Lung microvascular endothelial cell (primary cell): Measurements from ENCODE around the gene SECTM1. TPM values are rescaled to one million over a fixed set of nuclear protein-coding genes. Genes with fewer than 3 reads are reported as not detected.
A peak's percentile ranks its signal among the peaks of the same experiment; 100 is the strongest.

Source experiments
- DNase-seq, 2 donors: peaks; one replicate each; pipeline versions ENCODE4 v3.0.0 to v3.0.0-alpha.2; 2010; ENCODE audit warnings: low read depth in 2 of 2
- total RNA-seq: library from RNA; depleted of rRNA; stranded (reverse); fragments of >200 nt; gene quantifications from 2 replicates; pipeline ENCODE4 v1.2.1, GENCODE V29; 2014

The SECTM1 gene
- total RNA-seq, 1 donor from 2014 or later: 1.8 TPM

DNA sequence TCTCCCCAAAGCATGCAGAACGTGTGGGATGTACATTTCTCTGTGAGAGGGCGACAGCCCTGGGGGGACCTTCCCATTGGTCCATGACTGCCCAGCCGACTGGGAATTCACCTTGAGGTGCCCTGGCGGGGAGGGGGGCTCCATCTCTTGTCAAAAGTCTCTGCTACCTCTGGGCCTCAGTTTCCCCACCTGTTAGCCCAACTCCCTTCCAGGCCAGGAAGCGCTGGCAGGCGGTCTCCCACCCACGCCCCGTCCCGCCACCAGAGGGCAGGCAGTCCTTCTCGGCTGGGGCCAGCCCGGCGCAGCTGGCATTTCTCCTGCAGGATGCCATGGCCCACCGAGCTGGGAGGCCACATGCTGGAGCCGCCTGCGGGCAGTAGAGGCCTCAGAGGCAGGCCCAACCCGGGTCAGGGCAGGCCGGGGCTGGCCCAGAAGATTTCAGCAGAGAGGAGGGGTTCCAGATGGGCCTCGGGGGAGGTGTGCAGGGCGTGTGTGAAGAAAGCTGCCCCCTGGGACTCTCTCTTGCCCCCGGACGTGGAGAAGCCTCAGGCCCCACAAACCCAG lies 32.8 kb downstream of the SECTM1 start:
- peak; percentile 61 to 79 for DNase-seq

GRCh38 chr17:82300228-82300627 lies 33.3 kb downstream of the SECTM1 start:
- DNase-seq: no peak

DNA sequence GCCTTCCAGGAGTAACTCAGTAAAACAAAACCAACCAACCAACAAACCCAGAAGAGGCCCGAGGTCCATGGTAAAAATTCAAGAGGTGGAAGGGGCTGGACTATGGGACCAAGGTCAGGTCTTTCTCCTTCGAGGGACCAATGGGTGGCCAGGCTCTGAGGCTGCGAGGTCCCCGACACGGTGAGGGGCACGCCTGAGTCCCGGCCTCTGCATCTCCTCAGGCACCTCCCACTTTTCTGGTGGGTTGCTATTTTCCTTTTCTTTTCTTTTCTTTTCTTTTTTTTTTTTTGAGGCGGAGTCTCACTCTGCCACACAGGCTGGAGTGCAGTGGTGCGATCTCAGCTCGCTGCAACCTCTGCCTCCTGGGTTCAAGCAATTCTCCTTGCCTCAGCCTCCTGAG lies 34.1 kb downstream of the SECTM1 start:
- DNase-seq: no peak

GRCh38 chr17:82298538-82299421 lies 34.8 kb downstream of the SECTM1 start:
- DNase-seq: no peak

- DNase-seq: peak; percentile 93 to 94
These were observed 35.6 kb downstream of the SECTM1 start for GRCh38 chr17:82297714-82298537.

- peak; percentile 91 to 94 for DNase-seq
These were observed 36.3 kb downstream of the SECTM1 start for GRCh38 chr17:82297280-82297713.

- no peak for DNase-seq
These were observed 36.9 kb downstream of the SECTM1 start for GRCh38 chr17:82296511-82297279.

DNA sequence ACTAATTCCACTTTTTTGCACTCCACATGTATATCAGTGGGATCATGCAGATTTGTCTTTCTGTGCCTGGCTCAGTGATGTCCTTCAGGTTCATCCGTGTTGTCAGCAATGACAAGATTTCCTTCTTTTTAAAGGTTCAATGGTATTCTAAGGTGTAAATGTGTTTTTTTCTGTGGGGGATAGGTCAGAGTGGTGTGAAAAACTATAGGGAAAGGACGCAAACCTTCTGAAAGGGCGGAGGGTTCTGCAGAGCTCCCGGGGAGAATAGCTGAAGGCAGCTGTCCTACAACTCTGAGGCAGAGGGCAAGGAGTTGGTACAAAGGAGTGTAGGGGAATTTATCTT lies 38.1 kb downstream of the SECTM1 start:
- DNase-seq: no peak

GRCh38 chr17:82294064-82294773 lies 39.3 kb downstream of the SECTM1 start:
- DNase-seq: peak in 1 of 2 donors; percentile 26

GRCh38 chr17:82292251-82293154 lies 41.1 kb downstream of the SECTM1 start:
- peak; percentile 98 to 99 for DNase-seq

DNA sequence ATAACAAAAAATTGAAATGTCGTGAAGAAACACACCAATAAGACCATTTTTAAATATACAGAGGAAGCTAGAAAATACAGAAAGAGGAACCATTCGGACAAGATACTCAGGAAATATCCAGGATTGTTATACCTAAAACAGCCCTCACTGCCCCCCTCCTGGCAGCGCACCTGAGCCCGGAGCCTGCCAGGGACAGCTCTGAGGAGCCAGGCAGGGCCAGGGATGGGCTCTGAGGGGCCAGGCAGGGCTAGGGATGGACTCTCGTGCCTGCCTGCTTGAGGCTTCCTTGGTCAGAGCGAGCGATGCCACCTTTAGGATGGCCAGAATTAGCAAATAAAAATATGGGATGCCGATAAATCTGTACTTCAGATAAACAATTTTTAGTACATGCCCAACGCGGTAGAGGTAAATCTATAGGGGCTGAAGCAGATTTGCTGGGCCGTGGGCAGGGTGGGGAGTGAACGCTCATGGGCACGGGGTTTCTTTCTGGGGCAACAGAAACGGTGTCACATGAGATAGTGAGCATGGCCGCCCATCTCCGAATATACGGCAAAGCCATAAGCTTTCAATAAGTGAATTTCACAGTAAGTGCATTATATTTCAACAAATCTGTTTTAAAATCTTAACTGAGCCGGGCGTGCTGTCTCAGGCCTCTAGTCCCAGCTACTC lies 41.9 kb downstream of the SECTM1 start:
- DNase-seq: no peak

DNA sequence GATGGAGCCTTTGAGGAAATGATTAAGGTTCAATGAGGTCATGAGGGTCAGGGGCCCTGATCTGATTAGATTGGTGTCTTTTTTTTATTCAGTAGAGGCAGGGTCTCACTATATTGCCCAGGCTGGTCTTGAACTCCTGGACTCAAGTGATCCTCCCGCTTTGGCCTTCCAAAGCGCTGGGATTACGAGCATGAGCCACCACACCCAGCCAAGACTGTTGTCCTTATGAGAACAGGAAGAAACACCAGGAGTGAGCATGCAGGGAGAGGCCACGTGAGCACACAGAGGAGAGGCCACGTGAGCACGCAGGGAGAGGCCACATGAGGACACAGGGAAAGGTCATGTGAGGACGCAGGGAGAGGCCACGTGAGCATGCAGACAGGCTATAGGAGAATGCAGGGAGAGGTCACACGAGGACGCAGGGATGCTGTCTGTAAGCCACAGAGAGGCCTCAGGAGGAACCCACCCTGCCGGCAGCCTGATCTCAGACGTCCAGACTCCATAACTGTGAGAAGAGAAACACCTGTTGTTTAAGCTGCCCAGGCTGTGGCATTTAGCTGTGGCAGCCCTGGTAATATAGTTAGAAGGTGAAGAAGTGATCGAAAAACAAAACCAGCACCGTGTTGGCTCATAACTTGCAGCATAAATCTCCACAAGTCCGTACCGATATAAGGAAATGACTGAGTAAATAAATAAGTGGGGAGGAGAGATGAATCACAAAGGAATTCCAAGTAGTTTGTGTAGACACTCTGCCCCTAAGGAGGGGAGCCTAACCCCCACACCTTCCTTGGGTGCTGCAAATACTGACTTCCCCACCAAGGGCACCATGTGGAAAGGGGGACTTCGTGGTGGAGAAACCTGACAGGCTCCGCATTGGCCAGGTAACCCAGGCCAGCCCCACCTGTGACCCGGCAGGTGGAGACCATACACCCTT lies 45.4 kb downstream of the SECTM1 start:
- DNase-seq: peak in 1 of 2 donors; percentile 91

DNA sequence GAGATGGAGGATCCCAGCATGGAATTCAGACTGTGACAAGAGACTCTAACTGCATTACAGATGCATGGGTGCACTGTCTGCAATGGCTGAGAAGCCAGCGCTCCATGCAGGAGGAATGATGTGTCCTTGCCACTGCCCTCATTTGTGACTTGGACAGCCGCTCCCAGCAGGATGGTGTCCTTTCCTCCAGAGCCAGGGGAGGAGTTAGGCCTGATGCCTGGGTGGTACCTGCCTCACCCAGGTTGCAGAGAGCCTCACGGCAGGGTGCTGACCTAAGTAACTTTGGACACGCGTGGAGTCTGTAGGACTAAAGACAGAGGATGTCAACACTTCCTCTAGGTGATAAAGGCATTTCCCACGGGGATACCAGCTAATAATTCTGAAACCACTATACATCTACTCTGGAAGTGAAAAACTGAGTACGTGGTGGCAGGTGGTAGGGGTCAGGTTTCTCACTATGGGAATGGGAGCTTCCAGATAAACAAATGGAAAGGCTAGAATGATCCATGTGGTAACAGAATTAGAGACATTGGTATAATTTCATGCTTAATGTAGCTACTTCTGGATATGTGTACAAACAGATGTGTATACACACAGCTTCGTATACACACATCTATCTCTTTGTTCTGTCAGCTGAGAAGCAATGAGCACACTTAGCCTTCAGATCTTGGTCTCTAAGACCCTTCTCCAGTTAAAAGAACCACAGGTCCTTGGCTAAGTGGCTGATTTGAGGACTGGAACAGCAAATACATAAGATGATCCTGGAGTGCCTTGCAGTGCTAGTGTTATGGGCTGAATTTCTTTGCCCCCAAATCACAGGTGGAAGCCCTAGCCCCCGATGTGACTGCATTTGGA lies 46.3 kb downstream of the SECTM1 start:
- no peak for DNase-seq

- DNase-seq: no peak
These were observed 48.4 kb downstream of the SECTM1 start for GRCh38 chr17:82285141-82285540.

GRCh38 chr17:82283208-82283749 lies 50.3 kb downstream of the SECTM1 start:
- peak in 1 of 2 donors; percentile 59 for DNase-seq
